SU-DHL-6 (cell line): Measurements from ENCODE around the gene ABHD2.

Experiments used
- CTCF ChIP-seq: fragments of 200-600 bp; sonication (generic); IDR thresholded peaks from one replicate; pipeline ENCODE4 v1.5.1; 2017; ENCODE audit warnings: antibody characterized with exemption, mild to moderate bottlenecking, low read length, moderate library complexity; ENCODE audit not compliant: insufficient read depth, poor library complexity, severe bottlenecking
- EZH2phosphoT487 ChIP-seq: fragments of 200-600 bp; sonication (generic), shearing (Covaris generic); conservative IDR thresholded peaks from 2 replicates; pipeline ENCODE4 v1.6.1; 2018; ENCODE audit warnings: mild to moderate bottlenecking, antibody characterized with exemption, low read length, moderate library complexity, mixed read lengths

- TF ChIP-seq CTCF: no peak
- TF ChIP-seq EZH2phosphoT487: no peak
Observed at GRCh38 chr15:89150762-89151664, 62.8 kb downstream of the ABHD2 start.
